Natural killer cell treated with Interleukin-12 subunit alpha and Interleukin-12 subunit beta and Interleukin-15 and Interleukin-18, amount 100 ng/mL, for 72 hours (primary cell): ENCODE measurements around the gene MYO5B. TPM values are rescaled to one million over a fixed set of nuclear protein-coding genes. Genes with fewer than 3 reads are reported as not detected.
"Not testable (repeated sequence)": the region's sequence is repeated elsewhere in the genome, so short reads cannot be mapped to it uniquely, and the experiment has no call there.

ENCODE experiments used
- ATAC-seq, 2 donors: fragments of 150-1000 bp; cut with Tn5 transposase in 1 of 2; sonication (Bioruptor Pico), chemical (Tn5 transposase) in 1 of 2; 2 replicates each; pipeline ENCODE4 v1.10.0; 2021
- DNase-seq: peaks from one replicate; pipeline ENCODE4 v3.0.0; 2022; ENCODE audit warnings: low spot score
- H3K27ac Mint-ChIP-seq, 2 donors: 1 replicate in 1 of 2; 2 replicates in 1 of 2; pipeline ENCODE4 v1.8.0; 2022; ENCODE audit warnings: mixed read lengths in 2 of 2, mild to moderate bottlenecking in 1 of 2, moderate library complexity in 1 of 2
- H3K27me3 Mint-ChIP-seq, 2 donors: 1 replicate in 1 of 2; 2 replicates in 1 of 2; pipeline ENCODE4 v1.8.0; 2022; ENCODE audit warnings: mixed read lengths in 2 of 2
- H3K36me3 Mint-ChIP-seq: one replicate; pipeline ENCODE4 v1.8.0; 2022; ENCODE audit warnings: mixed read lengths
- H3K4me1 Mint-ChIP-seq, 2 donors: 1 replicate in 1 of 2; 2 replicates in 1 of 2; pipeline ENCODE4 v1.8.0; 2022; ENCODE audit warnings: low read depth in 2 of 2, mixed read lengths in 2 of 2, mild to moderate bottlenecking in 1 of 2
- H3K4me3 Mint-ChIP-seq: one replicate; pipeline ENCODE4 v1.8.0; 2022; ENCODE audit warnings: mixed read lengths
- H3K9me3 Mint-ChIP-seq: 2 replicates; pipeline ENCODE4 v1.8.0; 2022; ENCODE audit warnings: mixed read lengths
- total RNA-seq, 2 donors: library from RNA; stranded (reverse); gene quantifications; one replicate each; pipeline ENCODE4 v1.2.3, GENCODE V29; 2022

The MYO5B gene
- total RNA-seq, 2 donors from 2014 or later, result not detected

GRCh38 chr18:49846361-49846662 lies 348.6 kb downstream of the MYO5B start:
- H3K27ac Mint-ChIP-seq, result no peak overlapping the region
- ATAC-seq, result no peak
- H3K36me3 Mint-ChIP-seq, result no peaks in the 10 kb centered on the region
- peaks cover 0 to 9% of the 10 kb centered on the region in 2 donors for H3K27me3 Mint-ChIP-seq
- H3K4me1 Mint-ChIP-seq, result peaks cover 8 to 48% of the 10 kb centered on the region in 2 donors
- no peak for DNase-seq
- no peak overlapping the region for H3K4me3 Mint-ChIP-seq
- H3K9me3 Mint-ChIP-seq, result no peaks in the 10 kb centered on the region

- Mint-ChIP-seq H3K27ac (peak overlapping the region in 1 of 2 donors; percentile 54), H3K9me3 (no peaks in the 10 kb centered on the region), H3K36me3 (no peaks in the 10 kb centered on the region), H3K4me1 (peaks cover 8 to 49% of the 10 kb centered on the region in 2 donors), H3K27me3 (peaks cover 0 to 9% of the 10 kb centered on the region in 2 donors), H3K4me3 (no peak overlapping the region)
- no peak for ATAC-seq
- DNase-seq, result no peak
Observed at GRCh38 chr18:49845629-49846360, 349.2 kb downstream of the MYO5B start.

- no peak overlapping the region for H3K4me3 Mint-ChIP-seq
- peaks cover 8 to 55% of the 10 kb centered on the region in 2 donors for H3K4me1 Mint-ChIP-seq
- ATAC-seq (no peak), DNase-seq (no peak)
- H3K9me3 Mint-ChIP-seq, result no peaks in the 10 kb centered on the region
- no peaks in the 10 kb centered on the region for H3K36me3 Mint-ChIP-seq
- H3K27me3 Mint-ChIP-seq, result peaks cover 0 to 9% of the 10 kb centered on the region in 2 donors
- peak overlapping the region in 1 of 2 donors; percentile 54 for H3K27ac Mint-ChIP-seq
Observed at GRCh38 chr18:49844903-49845302, 350.0 kb downstream of the MYO5B start.

GRCh38 chr18:49843778-49844625 lies 350.9 kb downstream of the MYO5B start:
- Mint-ChIP-seq H3K27me3 (peaks cover 0 to 9% of the 10 kb centered on the region in 2 donors), H3K4me3 (no peak overlapping the region), H3K36me3 (no peaks in the 10 kb centered on the region), H3K27ac (no peak overlapping the region), H3K9me3 (no peaks in the 10 kb centered on the region), H3K4me1 (peaks cover 7 to 53% of the 10 kb centered on the region in 2 donors)
- ATAC-seq (no peak), DNase-seq (no peak)

GRCh38 chr18:49843131-49843530 lies 351.8 kb downstream of the MYO5B start:
- Mint-ChIP-seq H3K9me3 (no peaks in the 10 kb centered on the region), H3K27me3 (peaks cover 0 to under 1% of the 10 kb centered on the region in 2 donors), H3K36me3 (no peaks in the 10 kb centered on the region), H3K4me3 (no peak overlapping the region), H3K4me1 (peaks cover 0 to 50% of the 10 kb centered on the region in 2 donors), H3K27ac (no peak overlapping the region)
- DNase-seq (no peak), ATAC-seq (no peak)

- no peaks in the 10 kb centered on the region for H3K36me3 Mint-ChIP-seq
- no peaks in the 10 kb centered on the region for H3K27me3 Mint-ChIP-seq
- no peak for ATAC-seq
- H3K4me1 Mint-ChIP-seq, result peaks cover 0 to 46% of the 10 kb centered on the region in 2 donors
- H3K9me3 Mint-ChIP-seq, result no peaks in the 10 kb centered on the region
- H3K27ac Mint-ChIP-seq, result no peak overlapping the region
- no peak for DNase-seq
- no peak overlapping the region for H3K4me3 Mint-ChIP-seq
Observed at GRCh38 chr18:49842656-49843055, 352.3 kb downstream of the MYO5B start.

GRCh38 chr18:49841236-49842217 lies 353.4 kb downstream of the MYO5B start:
- DNase-seq (no peak), ATAC-seq (no peak)
- Mint-ChIP-seq H3K27me3 (no peaks in the 10 kb centered on the region), H3K27ac (peak overlapping the region in 1 of 2 donors; percentile 27), H3K4me3 (no peak overlapping the region), H3K4me1 (peaks cover 0 to 45% of the 10 kb centered on the region in 2 donors), H3K36me3 (no peaks in the 10 kb centered on the region), H3K9me3 (no peaks in the 10 kb centered on the region)

- DNase-seq (no peak), ATAC-seq (no peak)
- H3K27ac Mint-ChIP-seq, result peak overlapping the region in 1 of 2 donors; percentile 58
- H3K36me3 Mint-ChIP-seq, result no peaks in the 10 kb centered on the region
- H3K4me1 Mint-ChIP-seq, result peaks cover 0 to 33% of the 10 kb centered on the region in 2 donors
- H3K4me3 Mint-ChIP-seq, result no peak overlapping the region
- H3K9me3 Mint-ChIP-seq, result no peaks in the 10 kb centered on the region
- no peaks in the 10 kb centered on the region for H3K27me3 Mint-ChIP-seq
Observed at GRCh38 chr18:49839012-49839411, 355.9 kb downstream of the MYO5B start.

- Mint-ChIP-seq H3K27ac (peak overlapping the region in 1 of 2 donors; percentile 58), H3K36me3 (no peaks in the 10 kb centered on the region), H3K4me3 (no peak overlapping the region), H3K9me3 (no peaks in the 10 kb centered on the region), H3K27me3 (no peaks in the 10 kb centered on the region), H3K4me1 (peaks cover 0 to 33% of the 10 kb centered on the region in 2 donors)
- DNase-seq (no peak), ATAC-seq (no peak)
Observed at GRCh38 chr18:49838381-49838780, 356.6 kb downstream of the MYO5B start.

- peaks cover 0 to 29% of the 10 kb centered on the region in 2 donors for H3K4me1 Mint-ChIP-seq
- ATAC-seq, result no peak
Observed at GRCh38 chr18:49837889-49838288, 357.1 kb downstream of the MYO5B start.

GRCh38 chr18:49837316-49837835 lies 357.6 kb downstream of the MYO5B start:
- not testable (repeated sequence) for H3K27ac Mint-ChIP-seq, H3K4me3 Mint-ChIP-seq, H3K9me3 Mint-ChIP-seq, H3K27me3 Mint-ChIP-seq, DNase-seq, H3K36me3 Mint-ChIP-seq, ATAC-seq
- H3K4me1 Mint-ChIP-seq, result peaks cover 0 to 32% of the 10 kb centered on the region in 2 donors

More at GRCh38 chr18:49837889-49838288, 357.1 kb downstream of the MYO5B start:
- no peak overlapping the region for H3K4me3 Mint-ChIP-seq
- H3K27me3 Mint-ChIP-seq, result no peaks in the 10 kb centered on the region
- no peak for DNase-seq
- H3K27ac Mint-ChIP-seq, result peak overlapping the region in 1 of 2 donors; percentile 58
- H3K36me3 Mint-ChIP-seq, result no peaks in the 10 kb centered on the region
- no peaks in the 10 kb centered on the region for H3K9me3 Mint-ChIP-seq

- ATAC-seq, result no peak
- H3K4me3 Mint-ChIP-seq, result no peak overlapping the region
- no peak for DNase-seq
- H3K27ac Mint-ChIP-seq, result peak overlapping the region in 1 of 2 donors; percentile 43
- no peaks in the 10 kb centered on the region for H3K27me3 Mint-ChIP-seq
- H3K36me3 Mint-ChIP-seq, result no peaks in the 10 kb centered on the region
- peaks cover 0 to 28% of the 10 kb centered on the region in 2 donors for H3K4me1 Mint-ChIP-seq
- H3K9me3 Mint-ChIP-seq, result no peaks in the 10 kb centered on the region
Observed at GRCh38 chr18:49835405-49835804, 359.5 kb downstream of the MYO5B start.

GRCh38 chr18:49834258-49834657 lies 360.7 kb downstream of the MYO5B start:
- Mint-ChIP-seq H3K4me3 (no peak overlapping the region), H3K27ac (peak overlapping the region in 1 of 2 donors; percentile 43), H3K9me3 (no peaks in the 10 kb centered on the region), H3K27me3 (no peaks in the 10 kb centered on the region), H3K36me3 (no peaks in the 10 kb centered on the region), H3K4me1 (peaks cover 0 to 25% of the 10 kb centered on the region in 2 donors)
- no peak for DNase-seq
- no peak for ATAC-seq
